ENCODE data around the gene UQCR11. TPM values are rescaled to one million over a fixed set of nuclear protein-coding genes. Genes with fewer than 3 reads are reported as not detected.

Gene UQCR11
- polyA plus RNA-seq, 3 donors, result 55.6 to 731 (median 659) TPM

DNA sequence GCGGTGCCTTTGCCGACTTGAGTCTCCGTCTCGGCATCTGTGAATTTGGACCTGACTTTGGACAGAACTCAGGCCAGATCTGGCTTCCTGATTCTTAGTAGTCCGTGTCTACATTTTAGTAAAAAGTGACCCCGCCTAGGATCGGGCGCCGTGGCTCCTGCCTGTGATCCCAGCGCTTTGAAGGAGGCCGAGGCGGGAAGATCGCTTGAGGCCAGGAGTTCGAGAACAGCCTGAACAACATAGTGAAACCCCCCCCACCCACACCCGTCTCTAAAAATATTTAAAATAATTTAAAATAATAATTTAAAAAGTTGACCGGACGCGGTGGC lies 48.0 kb upstream of the UQCR11 start:
- peaks cover 0 to 6% of the 10 kb centered on the region in 2 donors for H3K27me3 ChIP-seq (ENCODE audit: control insufficient read depth in 2 of 2, insufficient read depth in 2 of 2, low read length in 2 of 2)
- peak overlapping the region; percentile 92 to 97 (median 95) for H3K27ac Mint-ChIP-seq
- intact Hi-C loops (cut with micrococcal nuclease), result loop anchor here in 1 of 2 donors (5.0 kb wide), 1 partner anchor 61 kb away; the partner anchor contains the start of gene MBD3
- peaks cover 5 to 10% (median 9%) of the 10 kb centered on the region in 3 donors for H3K27me3 Mint-ChIP-seq (ENCODE audit: low read depth in 3 of 3)
- no peaks in the 10 kb centered on the region for H3K9me3 ChIP-seq (replicated peaks in 1 of 2; ENCODE audit: control insufficient read depth in 1 of 2, insufficient read depth in 1 of 2, low read length in 2 of 2)
- TF ChIP-seq, protein P1, sequence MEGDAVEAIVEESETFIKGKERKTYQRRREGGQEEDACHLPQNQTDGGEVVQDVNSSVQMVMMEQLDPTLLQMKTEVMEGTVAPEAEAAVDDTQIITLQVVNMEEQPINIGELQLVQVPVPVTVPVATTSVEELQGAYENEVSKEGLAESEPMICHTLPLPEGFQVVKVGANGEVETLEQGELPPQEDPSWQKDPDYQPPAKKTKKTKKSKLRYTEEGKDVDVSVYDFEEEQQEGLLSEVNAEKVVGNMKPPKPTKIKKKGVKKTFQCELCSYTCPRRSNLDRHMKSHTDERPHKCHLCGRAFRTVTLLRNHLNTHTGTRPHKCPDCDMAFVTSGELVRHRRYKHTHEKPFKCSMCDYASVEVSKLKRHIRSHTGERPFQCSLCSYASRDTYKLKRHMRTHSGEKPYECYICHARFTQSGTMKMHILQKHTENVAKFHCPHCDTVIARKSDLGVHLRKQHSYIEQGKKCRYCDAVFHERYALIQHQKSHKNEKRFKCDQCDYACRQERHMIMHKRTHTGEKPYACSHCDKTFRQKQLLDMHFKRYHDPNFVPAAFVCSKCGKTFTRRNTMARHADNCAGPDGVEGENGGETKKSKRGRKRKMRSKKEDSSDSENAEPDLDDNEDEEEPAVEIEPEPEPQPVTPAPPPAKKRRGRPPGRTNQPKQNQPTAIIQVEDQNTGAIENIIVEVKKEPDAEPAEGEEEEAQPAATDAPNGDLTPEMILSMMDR (IDR thresholded peaks at IDR 0.05), result no peak
- peak overlapping the region; percentile 98 for H3K9ac ChIP-seq (ENCODE audit: insufficient read depth, low read length, poor library complexity, severe bottlenecking)
- peaks cover 25% of the 10 kb centered on the region for H3K79me2 ChIP-seq (ENCODE audit: insufficient read depth, low read length)
- peak overlapping the region; percentile 92 for H2AFZ ChIP-seq (ENCODE audit: insufficient read depth, low read depth, low read length, poor library complexity, severe bottlenecking)
- peaks cover 0 to 10% (median 0%) of the 10 kb centered on the region in 7 donors for H3K9me3 Mint-ChIP-seq
- peak overlapping the region; percentile 90 to 99 for H3K27ac ChIP-seq (ENCODE audit: low read depth in 1 of 2, low read length in 2 of 2)
- no peak for DNase-seq
- peak overlapping the region; percentile 55 to 85 (median 74) for H3K4me3 ChIP-seq (replicated peaks in 1 of 3; ENCODE audit: low read depth in 2 of 3, low read length in 3 of 3)
- H3K4me1 Mint-ChIP-seq, result peaks cover 33% of the 10 kb centered on the region
- peaks cover 8 to 14% of the 10 kb centered on the region in 2 donors for H3K36me3 Mint-ChIP-seq
- 0% methylated on average over 9 of the region's 18 CpGs for WGBS (ENCODE audit: insufficient coverage)
- peaks cover 32 to 42% of the 10 kb centered on the region in 2 donors for H3K4me1 ChIP-seq (ENCODE audit: control insufficient read depth in 1 of 2, insufficient read depth in 2 of 2, low read length in 2 of 2)
- peak overlapping the region; percentile 83 for H3K4me2 ChIP-seq (replicated peaks; ENCODE audit: extremely low read depth, low read length, poor library complexity, severe bottlenecking)
- H3K36me3 ChIP-seq (replicated peaks in 1 of 2; ENCODE audit: control insufficient read depth in 1 of 2, insufficient read depth in 2 of 2, low read length in 2 of 2), result peaks cover 10% of the 10 kb centered on the region in 2 donors
- H4K20me1 ChIP-seq (ENCODE audit: insufficient read depth, low read length), result peaks cover 17% of the 10 kb centered on the region
- H3K4me3 Mint-ChIP-seq, result peak overlapping the region; percentile 83 to 89

DNA sequence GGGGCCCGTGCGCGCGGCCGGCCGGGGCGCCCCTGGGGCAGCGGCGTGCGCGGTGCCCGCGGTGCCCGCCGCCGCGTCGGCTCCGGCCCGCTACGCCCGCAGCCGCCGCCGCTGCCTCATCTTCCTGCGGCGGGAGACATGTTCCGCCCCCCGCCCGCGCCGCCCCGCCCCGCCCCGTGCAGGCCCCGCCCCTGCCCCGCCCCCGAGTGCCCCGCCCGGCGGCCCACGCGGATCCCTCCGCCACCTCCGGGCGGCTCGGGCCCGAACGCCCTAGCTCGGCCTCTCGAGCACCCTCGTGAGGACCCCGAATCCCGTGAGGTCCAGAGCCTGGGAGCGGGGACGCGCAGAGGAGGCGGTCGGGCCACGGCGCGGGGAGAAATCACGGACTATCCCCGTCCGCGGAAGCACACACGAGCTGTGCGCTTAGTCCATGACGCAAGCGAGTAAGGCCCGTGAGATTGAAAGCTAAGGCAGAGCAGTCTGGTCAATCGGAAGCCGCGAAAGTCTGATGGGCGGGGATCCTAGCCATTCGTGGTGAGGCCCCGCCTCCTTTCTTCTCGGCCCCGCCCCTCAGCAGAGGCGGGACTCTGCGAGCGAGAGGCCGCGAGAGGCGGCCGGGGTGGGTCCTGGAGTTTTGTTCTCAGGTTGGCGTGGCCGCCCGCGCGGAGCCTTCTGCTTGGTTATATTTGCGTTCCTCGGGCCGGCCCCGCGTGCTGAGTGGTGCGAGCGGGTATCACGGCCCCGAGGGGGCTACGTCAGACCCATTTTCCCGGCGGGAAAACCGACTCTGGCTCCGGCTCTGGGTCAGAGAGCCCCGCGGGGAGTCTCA lies 47.4 kb upstream of the UQCR11 start, which contains the start of gene TCF3:
Gene TCF3, minus strand, starts transcription at position 145 of the 829 bp plus-strand sequence. CDS start 2,367 bp downstream, outside the sequence.
- peak; percentile 99 for DNase-seq
- peaks cover 10 to 12% of the 10 kb centered on the region in 2 donors for H3K36me3 ChIP-seq (replicated peaks in 1 of 2; ENCODE audit: control insufficient read depth in 1 of 2, insufficient read depth in 2 of 2, low read length in 2 of 2)
- H2AFZ ChIP-seq (ENCODE audit: insufficient read depth, low read depth, low read length, poor library complexity, severe bottlenecking), result peak within 1 kb of the TSS; percentile 92
- intact Hi-C loops (cut with micrococcal nuclease), result loop anchor here in 1 of 2 donors (5.0 kb wide), 1 partner anchor 60 kb away; the partner anchor contains the start of gene MBD3
- H3K9me3 Mint-ChIP-seq, result peaks cover 0 to 10% (median 0%) of the 10 kb centered on the region in 7 donors
- peaks cover 17% of the 10 kb centered on the region for H4K20me1 ChIP-seq (ENCODE audit: insufficient read depth, low read length)
- WGBS (ENCODE audit: insufficient coverage), result under 1% methylated on average over 102 of the region's 107 CpGs
- peaks cover 8 to 20% of the 10 kb centered on the region in 2 donors for H3K36me3 Mint-ChIP-seq
- peak within 1 kb of the TSS; percentile 98 for H3K9ac ChIP-seq (ENCODE audit: insufficient read depth, low read length, poor library complexity, severe bottlenecking)
- peaks cover 5 to 10% (median 9%) of the 10 kb centered on the region in 3 donors for H3K27me3 Mint-ChIP-seq (ENCODE audit: low read depth in 3 of 3)
- peak within 1 kb of the TSS; percentile 90 to 99 for H3K27ac ChIP-seq (ENCODE audit: low read depth in 1 of 2, low read length in 2 of 2)
- TF ChIP-seq, protein P1 (IDR thresholded peaks at IDR 0.05), result no peak
- no peaks in the 10 kb centered on the region for H3K9me3 ChIP-seq (replicated peaks in 1 of 2; ENCODE audit: control insufficient read depth in 1 of 2, insufficient read depth in 1 of 2, low read length in 2 of 2)
- peak within 1 kb of the TSS; percentile 90 for H3K4me2 ChIP-seq (replicated peaks; ENCODE audit: extremely low read depth, low read length, poor library complexity, severe bottlenecking)
- H3K4me1 Mint-ChIP-seq, result peaks cover 33% of the 10 kb centered on the region
- H3K79me2 ChIP-seq (ENCODE audit: insufficient read depth, low read length), result peaks cover 25% of the 10 kb centered on the region
- peak within 1 kb of the TSS; percentile 83 to 91 for H3K4me3 Mint-ChIP-seq
- H3K27ac Mint-ChIP-seq, result peak within 1 kb of the TSS; percentile 92 to 97 (median 95)
- H3K27me3 ChIP-seq (ENCODE audit: control insufficient read depth in 2 of 2, insufficient read depth in 2 of 2, low read length in 2 of 2), result peaks cover 0 to 6% of the 10 kb centered on the region in 2 donors
- peak within 1 kb of the TSS; percentile 74 to 85 (median 75) for H3K4me3 ChIP-seq (replicated peaks in 1 of 3; ENCODE audit: low read depth in 2 of 3, low read length in 3 of 3)
- peaks cover 32 to 42% of the 10 kb centered on the region in 2 donors for H3K4me1 ChIP-seq (ENCODE audit: control insufficient read depth in 1 of 2, insufficient read depth in 2 of 2, low read length in 2 of 2)

Measured in CD14-positive monocyte (primary cell).